GM04503 (cell line): ENCODE results near the gene ATP13A2.
"Not testable (repeated sequence)": the region's sequence is repeated elsewhere in the genome, so short reads cannot be mapped to it uniquely, and the experiment has no call there.

Experiments used
- DNase-seq: peaks from one replicate; pipeline ENCODE4 v3.0.0-alpha.2; 2012; ENCODE audit warnings: low read depth

The ATP13A2 gene

GRCh38 chr1:16961297-16962133 lies 50.2 kb downstream of the ATP13A2 start:
- no peak for DNase-seq

- DNase-seq: no peak
These were observed 51.0 kb downstream of the ATP13A2 start for GRCh38 chr1:16960560-16961296.

GRCh38 chr1:16958475-16958874 lies 53.3 kb downstream of the ATP13A2 start:
- no peak for DNase-seq

- no peak for DNase-seq
These were observed 54.0 kb downstream of the ATP13A2 start for GRCh38 chr1:16957731-16958130.

GRCh38 chr1:16956775-16957174 lies 55.0 kb downstream of the ATP13A2 start:
- DNase-seq: no peak

- DNase-seq: no peak
These were observed 56.5 kb downstream of the ATP13A2 start for GRCh38 chr1:16955186-16955585.

- DNase-seq: no peak
These were observed 57.1 kb downstream of the ATP13A2 start for GRCh38 chr1:16954579-16954978.

- not testable (repeated sequence) for DNase-seq
These were observed 59.4 kb downstream of the ATP13A2 start for GRCh38 chr1:16952376-16952775.

- DNase-seq: peak; percentile 47
These were observed 62.7 kb downstream of the ATP13A2 start for GRCh38 chr1:16949026-16949425.

- not testable (repeated sequence) for DNase-seq
These were observed 63.3 kb downstream of the ATP13A2 start for GRCh38 chr1:16948282-16948891.

GRCh38 chr1:16946646-16947045 lies 65.1 kb downstream of the ATP13A2 start:
- DNase-seq: no peak

GRCh38 chr1:16946185-16946584 lies 65.5 kb downstream of the ATP13A2 start:
- not testable (repeated sequence) for DNase-seq

- not testable (repeated sequence) for DNase-seq
These were observed 66.2 kb downstream of the ATP13A2 start for GRCh38 chr1:16945512-16945911.

- DNase-seq: no peak
These were observed 67.7 kb downstream of the ATP13A2 start for GRCh38 chr1:16944038-16944437.

GRCh38 chr1:16939386-16940180 lies 72.1 kb downstream of the ATP13A2 start:
- not testable (repeated sequence) for DNase-seq

GRCh38 chr1:16938351-16939321 lies 73.1 kb downstream of the ATP13A2 start:
- no peak for DNase-seq

GRCh38 chr1:16936580-16936979 lies 75.1 kb downstream of the ATP13A2 start:
- not testable (repeated sequence) for DNase-seq
